Hepatocyte (in vitro differentiated cells): ENCODE measurements around the gene SRSF8. TPM values are rescaled to one million over a fixed set of nuclear protein-coding genes. Genes with fewer than 3 reads are reported as not detected.

ENCODE experiments used
- DNase-seq: peaks from one replicate; pipeline ENCODE4 v3.0.0-alpha.2; 2016; ENCODE audit warnings: low spot score
- H2AFZ ChIP-seq: fragments of 200-600 bp; sonication (generic); 2 replicates; pipeline ENCODE4 v1.6.0; 2016; ENCODE audit warnings: antibody characterized with exemption, mild to moderate bottlenecking
- H3K27ac ChIP-seq: fragments of 200-600 bp; sonication (generic); 2 replicates; pipeline ENCODE4 v1.5.1; 2016; ENCODE audit warnings: mild to moderate bottlenecking
- H3K27me3 ChIP-seq: fragments of 200-600 bp; sonication (generic); 2 replicates; pipeline ENCODE4 v1.6.1; 2016
- H3K36me3 ChIP-seq: fragments of 200-600 bp; sonication (generic); replicated peaks from 2 replicates; pipeline ENCODE4 v1.5.1; 2016; ENCODE audit warnings: low read depth; ENCODE audit not compliant: insufficient read depth
- H3K4me1 ChIP-seq: fragments of 200-600 bp; sonication (generic); 2 replicates; pipeline ENCODE4 v1.5.1; 2016; ENCODE audit warnings: mild to moderate bottlenecking, moderate library complexity; ENCODE audit not compliant: insufficient read depth
- H3K4me2 ChIP-seq: fragments of 200-600 bp; sonication (generic); 2 replicates; pipeline ENCODE4 v1.6.0; 2016
- H3K4me3 ChIP-seq: fragments of 200-600 bp; sonication (generic); 2 replicates; pipeline ENCODE4 v1.5.1; 2016; ENCODE audit warnings: mild to moderate bottlenecking
- H3K79me2 ChIP-seq: fragments of 200-600 bp; sonication (generic); 2 replicates; pipeline ENCODE4 v1.6.0; 2017; ENCODE audit warnings: mild to moderate bottlenecking
- H3K9me2 ChIP-seq: fragments of 200-600 bp; sonication (generic); replicated peaks from 2 replicates; pipeline ENCODE4 v1.6.0; 2017; ENCODE audit warnings: mild to moderate bottlenecking; ENCODE audit not compliant: insufficient read depth
- H3K9me3 ChIP-seq: fragments of 200-600 bp; sonication (generic); 2 replicates; pipeline ENCODE4 v1.5.1; 2016; ENCODE audit warnings: low read depth, mild to moderate bottlenecking
- H4K20me1 ChIP-seq: fragments of 200-600 bp; sonication (generic); 2 replicates; pipeline ENCODE4 v1.6.0; 2016; ENCODE audit warnings: mild to moderate bottlenecking; ENCODE audit not compliant: insufficient read depth, poor library complexity, severe bottlenecking
- EZH2 ChIP-seq: fragments of 200-600 bp; sonication (generic); IDR thresholded peaks from 2 replicates; pipeline ENCODE4 v1.6.1; 2016; ENCODE audit warnings: antibody characterized with exemption, mild to moderate bottlenecking, borderline replicate concordance
- EZH2phosphoT487 ChIP-seq: fragments of 200-600 bp; sonication (generic); IDR thresholded peaks from one replicate; pipeline ENCODE4 v1.6.1; 2018; ENCODE audit warnings: antibody characterized with exemption, mild to moderate bottlenecking, low read depth, moderate library complexity; ENCODE audit not compliant: unreplicated experiment, severe bottlenecking
- WGBS: methylation state at CpG from one replicate; pipeline ENCODE4 v1.1.6; 2016; ENCODE audit warnings: low lambda C conversion rate; ENCODE audit errors: missing lambda C conversion rate; 5-methylcytosine and 5-hydroxymethylcytosine counted together
- polyA plus RNA-seq: library from polyadenylated mRNA; unstranded; fragments of >200 nt; fragmentation: Nextera tagmentation; extraction: Ambion mirVana; gene quantifications from 2 replicates; pipeline ENCODE4 v1.2.1, GENCODE V29; 2016
- total RNA-seq: library from RNA; depleted of rRNA; stranded (reverse); fragments of >200 nt; gene quantifications from 2 replicates; pipeline ENCODE4 v1.2.3, GENCODE V29; 2014
- TF ChIP-seq, protein P1 (sequence below): fragments of 200-600 bp; sonication (generic); IDR thresholded peaks from 2 replicates; pipeline ENCODE4 v1.5.1; 2016; ENCODE audit warnings: antibody characterized with exemption, mild to moderate bottlenecking; ENCODE audit not compliant: poor library complexity

SRSF8 gene
- total and polyA plus RNA-seq, 2 experiments from 2014 or later = 48.2 to 52.0 TPM

DNA sequence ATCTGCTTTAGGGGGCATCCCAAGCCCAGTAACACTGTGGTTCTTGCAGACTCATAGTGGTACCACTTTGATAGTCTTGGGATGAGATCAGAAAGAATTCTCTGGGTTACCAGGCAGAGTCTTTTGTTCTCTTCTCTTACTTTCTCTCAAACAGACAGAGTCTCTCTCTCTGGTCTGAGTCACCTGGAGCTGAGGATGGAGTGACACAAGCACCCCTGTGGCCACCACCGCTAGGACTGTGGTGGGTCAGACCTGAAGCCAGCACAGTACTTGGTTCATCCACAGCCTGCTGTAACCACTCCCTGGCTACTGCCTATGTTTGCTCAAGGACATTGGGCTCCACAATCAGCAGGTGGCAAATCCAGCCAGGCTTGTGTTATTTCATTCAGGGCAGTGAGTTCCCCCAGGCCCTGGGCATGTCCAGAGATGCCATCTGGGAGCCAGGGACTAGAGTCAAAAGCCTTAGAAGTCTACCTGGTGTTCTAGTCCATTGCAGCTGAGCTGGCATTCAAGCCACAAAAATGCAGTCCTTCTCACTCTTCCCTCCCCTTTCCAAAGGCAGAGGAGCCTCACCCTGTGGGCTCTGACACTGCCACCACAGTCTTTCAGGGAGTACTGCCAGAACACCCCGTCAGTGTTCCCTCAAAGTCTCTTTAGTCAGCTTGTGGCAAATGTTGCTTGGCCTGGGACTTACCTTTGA is 52.8 kb downstream of the SRSF8 start:
- WGBS = 93% methylated on average over 2 of the region's 2 CpGs
- Histone ChIP-seq H3K9me3 (no peaks in the 10 kb centered on the region), H3K27me3 (no peaks in the 10 kb centered on the region), H3K36me3 (no peaks in the 10 kb centered on the region), H3K79me2 (peaks cover 11% of the 10 kb centered on the region), H3K9me2 (no peaks in the 10 kb centered on the region), H4K20me1 (no peaks in the 10 kb centered on the region), H3K4me2 (no peak overlapping the region), H3K4me1 (no peaks in the 10 kb centered on the region), H3K27ac (no peak overlapping the region), H3K4me3 (no peak overlapping the region), H2AFZ (no peak overlapping the region)
- DNase-seq = no peak
- TF ChIP-seq, protein P1, sequence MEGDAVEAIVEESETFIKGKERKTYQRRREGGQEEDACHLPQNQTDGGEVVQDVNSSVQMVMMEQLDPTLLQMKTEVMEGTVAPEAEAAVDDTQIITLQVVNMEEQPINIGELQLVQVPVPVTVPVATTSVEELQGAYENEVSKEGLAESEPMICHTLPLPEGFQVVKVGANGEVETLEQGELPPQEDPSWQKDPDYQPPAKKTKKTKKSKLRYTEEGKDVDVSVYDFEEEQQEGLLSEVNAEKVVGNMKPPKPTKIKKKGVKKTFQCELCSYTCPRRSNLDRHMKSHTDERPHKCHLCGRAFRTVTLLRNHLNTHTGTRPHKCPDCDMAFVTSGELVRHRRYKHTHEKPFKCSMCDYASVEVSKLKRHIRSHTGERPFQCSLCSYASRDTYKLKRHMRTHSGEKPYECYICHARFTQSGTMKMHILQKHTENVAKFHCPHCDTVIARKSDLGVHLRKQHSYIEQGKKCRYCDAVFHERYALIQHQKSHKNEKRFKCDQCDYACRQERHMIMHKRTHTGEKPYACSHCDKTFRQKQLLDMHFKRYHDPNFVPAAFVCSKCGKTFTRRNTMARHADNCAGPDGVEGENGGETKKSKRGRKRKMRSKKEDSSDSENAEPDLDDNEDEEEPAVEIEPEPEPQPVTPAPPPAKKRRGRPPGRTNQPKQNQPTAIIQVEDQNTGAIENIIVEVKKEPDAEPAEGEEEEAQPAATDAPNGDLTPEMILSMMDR = no peak
- no peak for TF ChIP-seq EZH2
- no peak for TF ChIP-seq EZH2phosphoT487

Other genes with a start within 250 kb of the SRSF8 start
- gene CWC15, start 93.4 kb upstream of the SRSF8 start, total RNA-seq = 57.6 and 58.6 TPM in 2 replicates
- gene CWC15, start 93.4 kb upstream of the SRSF8 start, polyA plus RNA-seq = 58.3 and 82.6 TPM in 2 replicates
- gene KDM4D, start 93.2 kb upstream of the SRSF8 start, total RNA-seq = 0.80 and 0.84 TPM in 2 replicates
- 0.46 and 1.3 TPM in 2 replicates for gene KDM4D, start 93.2 kb upstream of the SRSF8 start, polyA plus RNA-seq
- gene KDM4E, start 41.7 kb upstream of the SRSF8 start, total RNA-seq = not detected in 2 replicates
- gene KDM4E, start 41.7 kb upstream of the SRSF8 start, polyA plus RNA-seq = not detected in 2 replicates
- not detected in 2 replicates for gene KDM4F, start 17.5 kb upstream of the SRSF8 start, total RNA-seq
- not detected in 2 replicates for gene KDM4F, start 17.5 kb upstream of the SRSF8 start, polyA plus RNA-seq
- 26.6 and 27.6 TPM in 2 replicates for gene ENDOD1, start 22.9 kb downstream of the SRSF8 start, total RNA-seq
- gene ENDOD1, start 22.9 kb downstream of the SRSF8 start, polyA plus RNA-seq = 8.8 and 10.4 TPM in 2 replicates
- gene SESN3, start 164.3 kb downstream of the SRSF8 start, total RNA-seq = 106 and 107 TPM in 2 replicates
- gene SESN3, start 164.3 kb downstream of the SRSF8 start, polyA plus RNA-seq = 8.1 and 8.9 TPM in 2 replicates